GM12875 (cell line): ENCODE data around the gene SSR3.

ENCODE experiments used
- H3K4me3 ChIP-seq: one replicate; pipeline ENCODE4 v1.5.1; 2011; ENCODE audit warnings: low read depth, low read length, control low read depth
- TF ChIP-seq, protein P1 (sequence below): IDR thresholded peaks from 2 replicates; pipeline ENCODE4 v1.5.1; 2011; ENCODE audit warnings: low read depth, mild to moderate bottlenecking, control low read depth, inconsistent platforms, low read length, moderate library complexity, borderline replicate concordance; ENCODE audit not compliant: insufficient read depth

The SSR3 gene

DNA sequence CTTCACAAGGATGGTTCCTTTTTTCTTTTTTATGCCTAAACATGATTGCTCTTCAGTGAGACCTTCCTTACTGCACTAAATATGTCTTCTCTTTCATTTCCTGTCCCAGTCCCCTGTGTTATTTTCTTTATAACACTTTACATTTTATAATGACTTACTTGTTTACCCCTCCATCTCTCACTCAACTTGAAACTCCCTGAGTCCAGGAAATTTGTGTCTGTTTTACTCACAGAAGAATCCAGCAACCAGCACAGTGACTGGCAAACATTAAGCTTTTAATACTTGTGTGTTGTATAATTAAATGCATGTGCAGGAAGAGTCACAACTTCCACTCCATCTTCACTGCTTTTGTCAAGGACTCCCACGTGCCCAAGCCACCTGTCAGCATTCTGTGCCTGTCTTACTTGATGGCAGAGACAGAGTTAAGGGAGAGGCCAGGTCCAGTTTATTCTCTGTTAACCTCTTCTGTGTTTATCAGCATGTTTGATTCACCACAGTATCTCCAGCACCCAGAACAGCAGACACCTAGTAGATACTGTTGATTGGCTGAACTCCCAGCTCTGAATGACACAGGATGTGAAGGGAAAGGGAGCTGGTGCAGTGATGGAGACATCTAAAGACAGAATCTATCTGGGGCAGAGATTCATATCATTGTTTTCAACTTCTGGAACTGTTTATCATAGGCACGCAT, 42.8 kb downstream of the SSR3 start:
- TF ChIP-seq, protein P1, sequence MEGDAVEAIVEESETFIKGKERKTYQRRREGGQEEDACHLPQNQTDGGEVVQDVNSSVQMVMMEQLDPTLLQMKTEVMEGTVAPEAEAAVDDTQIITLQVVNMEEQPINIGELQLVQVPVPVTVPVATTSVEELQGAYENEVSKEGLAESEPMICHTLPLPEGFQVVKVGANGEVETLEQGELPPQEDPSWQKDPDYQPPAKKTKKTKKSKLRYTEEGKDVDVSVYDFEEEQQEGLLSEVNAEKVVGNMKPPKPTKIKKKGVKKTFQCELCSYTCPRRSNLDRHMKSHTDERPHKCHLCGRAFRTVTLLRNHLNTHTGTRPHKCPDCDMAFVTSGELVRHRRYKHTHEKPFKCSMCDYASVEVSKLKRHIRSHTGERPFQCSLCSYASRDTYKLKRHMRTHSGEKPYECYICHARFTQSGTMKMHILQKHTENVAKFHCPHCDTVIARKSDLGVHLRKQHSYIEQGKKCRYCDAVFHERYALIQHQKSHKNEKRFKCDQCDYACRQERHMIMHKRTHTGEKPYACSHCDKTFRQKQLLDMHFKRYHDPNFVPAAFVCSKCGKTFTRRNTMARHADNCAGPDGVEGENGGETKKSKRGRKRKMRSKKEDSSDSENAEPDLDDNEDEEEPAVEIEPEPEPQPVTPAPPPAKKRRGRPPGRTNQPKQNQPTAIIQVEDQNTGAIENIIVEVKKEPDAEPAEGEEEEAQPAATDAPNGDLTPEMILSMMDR: no peak
- no peak overlapping the region for H3K4me3 ChIP-seq

DNA sequence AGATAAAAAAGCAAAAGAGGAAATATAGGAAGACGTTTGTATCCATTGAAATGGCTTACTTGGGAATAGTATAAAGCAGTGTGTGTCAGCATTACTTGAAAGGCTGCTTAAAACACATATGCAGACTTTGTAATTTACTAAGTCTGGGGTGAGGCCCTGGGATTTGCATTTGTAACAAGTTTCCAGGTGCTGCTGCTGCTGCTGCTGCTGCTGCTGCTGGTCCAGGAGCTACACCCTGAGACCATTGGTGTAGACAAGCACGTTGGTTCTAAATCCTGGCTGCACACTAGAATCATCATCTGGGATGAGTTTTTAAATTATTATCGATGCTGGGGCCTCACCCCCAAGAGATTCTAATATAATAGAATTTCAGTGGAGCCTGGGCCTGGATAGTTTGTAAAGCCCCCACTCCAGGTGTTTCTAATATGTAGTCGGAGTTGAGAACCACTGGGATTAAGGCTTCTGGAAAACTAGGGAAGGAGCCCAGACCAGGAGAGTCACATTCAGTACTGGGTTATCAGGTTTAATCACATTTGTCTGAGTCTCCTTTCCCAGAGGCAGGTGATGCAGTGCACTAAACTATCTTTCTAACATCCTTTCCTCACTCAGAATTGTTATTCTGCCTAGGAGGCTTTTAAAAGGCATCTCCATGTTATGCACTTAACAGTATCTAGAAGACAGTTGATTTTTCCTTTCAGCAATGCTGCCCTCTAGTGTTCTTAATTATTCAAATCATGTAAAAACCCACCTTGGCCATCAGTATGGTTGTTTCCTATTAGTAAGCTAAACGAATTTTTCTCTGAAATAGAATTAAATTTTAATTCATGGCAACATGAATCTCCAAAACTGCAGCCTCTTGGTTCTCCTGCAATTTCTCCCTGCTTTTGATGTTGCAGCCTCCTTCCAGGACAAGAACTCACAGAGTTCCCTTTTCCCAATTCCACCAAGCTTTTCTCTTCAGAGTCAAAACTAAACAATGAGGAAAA, 45.4 kb downstream of the SSR3 start:
- no peak overlapping the region for H3K4me3 ChIP-seq
- TF ChIP-seq, protein P1: peak; percentile 17; the same call in 1 of the 2 replicates

DNA sequence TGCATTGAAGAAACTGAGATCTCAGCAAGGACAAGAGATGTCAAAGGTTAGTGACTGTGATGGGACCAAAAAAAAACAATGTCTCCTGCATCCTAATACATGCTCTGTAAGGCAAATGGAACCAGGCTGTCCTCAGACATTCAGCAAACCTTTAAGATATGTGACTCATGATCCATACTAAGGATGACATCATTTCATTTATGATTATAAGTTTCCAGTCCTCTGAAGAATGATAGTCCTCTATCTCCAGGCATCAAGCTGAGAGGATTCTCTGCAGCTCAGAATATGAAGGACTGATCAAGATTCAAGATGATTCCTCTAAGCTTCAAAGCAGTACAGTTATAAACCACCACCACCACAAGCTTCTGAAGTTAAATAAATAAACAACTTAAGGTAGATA, 47.6 kb downstream of the SSR3 start:
- no peak overlapping the region for H3K4me3 ChIP-seq
- TF ChIP-seq, protein P1: no peak

DNA sequence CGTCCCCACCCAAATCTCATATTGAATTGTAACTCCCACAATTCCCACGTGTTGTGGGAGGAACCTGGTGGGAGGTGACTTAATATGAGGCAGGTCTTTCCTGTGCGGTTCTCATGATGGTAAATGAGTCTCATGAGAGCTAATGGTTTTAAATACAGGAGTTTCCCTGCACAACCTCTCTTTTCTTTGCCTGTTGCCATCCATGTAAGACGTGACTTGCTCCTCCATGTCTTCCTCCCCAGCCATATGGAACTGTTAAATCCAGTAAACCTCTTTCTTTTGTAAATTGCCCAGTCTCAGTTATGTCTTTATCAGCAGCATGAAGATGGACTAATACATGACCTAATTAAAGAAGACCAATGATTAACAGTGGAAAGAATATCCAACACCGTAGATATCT, 56.6 kb downstream of the SSR3 start:
- H3K4me3 ChIP-seq: no peak overlapping the region
- TF ChIP-seq, protein P1: no peak

DNA sequence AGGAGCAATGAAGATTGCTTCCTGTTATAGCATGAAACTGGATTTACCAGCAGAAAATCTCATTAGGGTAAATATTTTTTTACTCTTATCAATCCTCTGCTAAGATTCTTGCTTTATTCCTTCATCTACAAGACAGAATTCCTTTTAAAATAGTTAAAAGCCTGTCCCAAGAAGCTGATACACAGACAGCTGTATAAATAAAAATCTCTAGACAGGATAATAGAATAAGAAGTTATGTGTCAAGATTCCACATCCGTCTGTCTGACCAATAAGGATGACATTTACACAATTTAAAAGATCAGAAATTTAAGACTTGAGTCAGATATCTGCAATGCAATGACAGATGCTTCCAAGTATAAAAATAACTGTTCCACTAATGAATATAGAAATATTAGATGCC, 57.6 kb downstream of the SSR3 start:
- H3K4me3 ChIP-seq: no peak overlapping the region
- TF ChIP-seq, protein P1: no peak

DNA sequence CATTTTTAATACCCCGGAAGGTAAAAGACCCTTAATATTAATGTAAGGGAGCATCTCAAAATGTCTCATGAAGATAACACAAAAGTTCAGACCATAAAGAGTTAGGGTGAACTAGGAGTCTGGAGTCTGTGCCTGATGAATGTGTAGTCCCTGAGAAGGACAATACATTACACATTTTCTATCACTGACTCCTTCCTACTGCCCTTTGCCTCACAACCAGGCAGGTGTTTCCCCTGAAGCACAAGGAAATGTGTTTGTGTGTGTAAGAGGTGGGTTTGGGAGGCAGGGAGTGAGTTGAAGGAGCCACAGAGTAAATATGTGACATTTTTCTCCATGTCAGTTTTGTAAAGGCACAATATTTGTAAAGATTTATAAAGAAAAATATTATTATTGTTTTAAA, 59.1 kb downstream of the SSR3 start:
- TF ChIP-seq, protein P1: no peak
- no peak overlapping the region for H3K4me3 ChIP-seq
